HG02885 (cell line): ENCODE measurements around the gene SLC38A11.

Experiments used
- ATAC-seq: cut with Tn5 transposase; IDR thresholded peaks from one replicate; pipeline ENCODE4 v1.9.1; 2021; ENCODE audit warnings: mild to moderate bottlenecking; ENCODE audit not compliant: unreplicated experiment, poor library complexity

SLC38A11 gene

DNA sequence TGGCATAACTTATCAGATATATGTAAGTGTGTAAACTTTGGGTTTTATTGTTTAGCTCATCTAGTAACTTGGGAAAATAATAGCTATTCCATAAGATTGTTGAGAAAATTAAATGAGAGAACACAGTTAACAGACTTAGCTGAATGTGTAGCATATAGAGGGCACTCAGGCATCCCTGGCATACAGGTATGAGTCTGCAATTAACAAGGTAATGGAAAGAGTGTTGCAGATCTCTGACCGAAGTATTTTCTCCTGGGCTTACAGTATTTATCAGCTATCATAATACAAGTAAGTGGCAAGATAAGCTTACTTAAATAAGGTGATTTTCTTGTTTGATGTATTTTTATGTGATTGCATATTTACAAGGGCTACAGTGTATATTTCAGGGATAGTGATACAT is 105.8 kb downstream of the SLC38A11 start:
- ATAC-seq = no peak

- ATAC-seq = no peak
Observed at GRCh38 chr2:164847981-164848741, 107.2 kb downstream of the SLC38A11 start.

DNA sequence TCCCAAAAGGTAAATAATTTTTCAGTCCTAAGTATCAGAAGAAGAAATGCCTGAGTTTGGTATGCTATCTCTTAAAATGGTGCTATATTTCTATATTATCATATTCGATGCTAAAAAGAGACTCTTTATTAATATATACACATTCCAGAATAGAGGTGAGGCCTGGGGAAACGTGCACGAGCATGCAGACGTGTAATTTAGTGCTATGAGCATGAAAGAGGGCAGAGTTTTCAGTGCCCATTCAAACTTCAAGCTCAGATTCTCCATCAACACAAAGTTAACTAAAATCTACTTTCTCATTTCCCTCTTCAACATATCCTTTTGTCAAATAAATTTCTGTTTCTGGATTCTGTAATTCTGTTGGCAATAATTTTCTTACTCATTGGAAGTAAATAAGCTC is 108.0 kb downstream of the SLC38A11 start:
- ATAC-seq = no peak

GRCh38 chr2:164846276-164846675 is 109.0 kb downstream of the SLC38A11 start:
- no peak for ATAC-seq
